ENCODE measurements around the gene LRIT2. TPM values are rescaled to one million over a fixed set of nuclear protein-coding genes. Genes with fewer than 3 reads are reported as not detected.

Gene LRIT2
- total and polyA plus RNA-seq, 4 donors = not detected

DNA sequence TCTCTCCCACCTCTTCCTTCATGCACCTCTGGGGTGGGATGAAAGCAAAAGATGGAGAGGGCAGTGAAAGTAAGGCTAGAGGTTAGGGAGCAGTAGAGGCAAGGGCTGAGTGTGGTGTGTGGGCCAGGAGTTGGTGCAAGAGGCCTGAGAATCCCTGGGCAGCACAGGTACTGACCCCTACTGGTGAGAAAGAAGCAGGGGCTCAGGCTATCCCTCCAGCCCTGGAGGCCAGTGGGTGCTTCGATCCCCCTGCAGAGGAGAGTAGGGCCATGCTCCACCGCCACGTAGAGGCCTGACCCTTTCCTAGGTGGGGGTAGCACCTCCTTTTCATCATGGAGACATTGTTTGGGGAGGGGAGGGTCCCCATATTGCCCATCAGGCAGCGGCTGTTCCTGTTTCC is 21.2 kb downstream of the LRIT2 start:
- TF ChIP-seq, protein P1, sequence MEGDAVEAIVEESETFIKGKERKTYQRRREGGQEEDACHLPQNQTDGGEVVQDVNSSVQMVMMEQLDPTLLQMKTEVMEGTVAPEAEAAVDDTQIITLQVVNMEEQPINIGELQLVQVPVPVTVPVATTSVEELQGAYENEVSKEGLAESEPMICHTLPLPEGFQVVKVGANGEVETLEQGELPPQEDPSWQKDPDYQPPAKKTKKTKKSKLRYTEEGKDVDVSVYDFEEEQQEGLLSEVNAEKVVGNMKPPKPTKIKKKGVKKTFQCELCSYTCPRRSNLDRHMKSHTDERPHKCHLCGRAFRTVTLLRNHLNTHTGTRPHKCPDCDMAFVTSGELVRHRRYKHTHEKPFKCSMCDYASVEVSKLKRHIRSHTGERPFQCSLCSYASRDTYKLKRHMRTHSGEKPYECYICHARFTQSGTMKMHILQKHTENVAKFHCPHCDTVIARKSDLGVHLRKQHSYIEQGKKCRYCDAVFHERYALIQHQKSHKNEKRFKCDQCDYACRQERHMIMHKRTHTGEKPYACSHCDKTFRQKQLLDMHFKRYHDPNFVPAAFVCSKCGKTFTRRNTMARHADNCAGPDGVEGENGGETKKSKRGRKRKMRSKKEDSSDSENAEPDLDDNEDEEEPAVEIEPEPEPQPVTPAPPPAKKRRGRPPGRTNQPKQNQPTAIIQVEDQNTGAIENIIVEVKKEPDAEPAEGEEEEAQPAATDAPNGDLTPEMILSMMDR (IDR thresholded peaks at IDR 0.05; ENCODE audit: control extremely low read depth, extremely low read depth) = no peak
- H3K9me3 ChIP-seq (ENCODE audit: control insufficient read depth in 4 of 4, insufficient read depth in 3 of 4, low read length in 3 of 4) = peaks cover 0 to 2% (median 0%) of the 10 kb centered on the region in 4 donors
- ATAC-seq (ENCODE audit: insufficient read depth, low FRiP score) (no peak), DNase-seq (no peak)
- H3K27ac ChIP-seq (ENCODE audit: low read depth in 1 of 2, low read length in 1 of 2) = no peak overlapping the region
- 83 to 94% methylated on average over 4 of the region's 4 CpGs for WGBS, 2 donors
- H3K4me3 ChIP-seq = no peak overlapping the region
- no peaks in the 10 kb centered on the region for H3K36me3 ChIP-seq (ENCODE audit: control insufficient read depth in 4 of 4, insufficient read depth in 4 of 4, low read length in 4 of 4)
- H3K27me3 ChIP-seq (ENCODE audit: control insufficient read depth in 3 of 3, insufficient read depth in 3 of 3, low read length in 2 of 3) = peaks cover 0 to 6% (median 0%) of the 10 kb centered on the region in 3 donors
- no peaks in the 10 kb centered on the region for H3K4me1 ChIP-seq (ENCODE audit: control insufficient read depth in 5 of 5, insufficient read depth in 5 of 5, low read length in 5 of 5)
- H3K9ac ChIP-seq (ENCODE audit: insufficient read depth in 1 of 2, low read length in 2 of 2) = no peak overlapping the region

DNA sequence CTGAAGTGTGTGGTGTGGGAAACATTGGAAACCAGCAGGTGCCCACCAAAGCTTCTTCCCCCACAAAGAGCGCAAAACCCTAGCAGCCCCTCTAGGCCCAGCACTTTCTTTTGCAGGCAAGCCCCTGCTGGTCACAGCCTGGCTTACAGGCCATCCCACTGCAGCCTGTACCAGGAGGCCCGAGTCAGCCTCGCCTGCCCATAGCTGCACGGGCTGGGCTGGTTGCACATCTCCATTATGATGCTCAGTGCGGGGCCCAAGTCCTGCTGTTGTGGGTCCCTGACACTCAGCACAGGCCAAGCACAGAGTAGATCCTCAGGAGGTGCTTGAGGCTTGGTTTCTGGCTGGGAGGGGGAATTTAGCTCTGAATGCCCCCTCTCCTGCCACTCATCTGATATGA is 23.0 kb downstream of the LRIT2 start:
- Histone ChIP-seq H3K4me3 (no peak overlapping the region), H3K9me3 (ENCODE audit: control insufficient read depth in 4 of 4, insufficient read depth in 3 of 4, low read length in 3 of 4) (no peaks in the 10 kb centered on the region), H3K9ac (ENCODE audit: insufficient read depth in 1 of 2, low read length in 2 of 2) (no peak overlapping the region), H3K27me3 (ENCODE audit: control insufficient read depth in 3 of 3, insufficient read depth in 3 of 3, low read length in 2 of 3) (peaks cover 0 to 10% (median 0%) of the 10 kb centered on the region in 3 donors), H3K36me3 (ENCODE audit: control insufficient read depth in 4 of 4, insufficient read depth in 4 of 4, low read length in 4 of 4) (no peaks in the 10 kb centered on the region), H3K4me1 (ENCODE audit: control insufficient read depth in 5 of 5, insufficient read depth in 5 of 5, low read length in 5 of 5) (no peaks in the 10 kb centered on the region), H3K27ac (ENCODE audit: low read depth in 1 of 2, low read length in 1 of 2) (no peak overlapping the region)
- TF ChIP-seq, protein P1 (IDR thresholded peaks at IDR 0.05; ENCODE audit: control extremely low read depth, extremely low read depth) = no peak
- no peak for ATAC-seq (ENCODE audit: insufficient read depth, low FRiP score)
- 82 to 84% methylated on average over 5 of the region's 5 CpGs for WGBS, 2 donors
- peak in 1 of 3 donors; percentile 4 for DNase-seq

DNA sequence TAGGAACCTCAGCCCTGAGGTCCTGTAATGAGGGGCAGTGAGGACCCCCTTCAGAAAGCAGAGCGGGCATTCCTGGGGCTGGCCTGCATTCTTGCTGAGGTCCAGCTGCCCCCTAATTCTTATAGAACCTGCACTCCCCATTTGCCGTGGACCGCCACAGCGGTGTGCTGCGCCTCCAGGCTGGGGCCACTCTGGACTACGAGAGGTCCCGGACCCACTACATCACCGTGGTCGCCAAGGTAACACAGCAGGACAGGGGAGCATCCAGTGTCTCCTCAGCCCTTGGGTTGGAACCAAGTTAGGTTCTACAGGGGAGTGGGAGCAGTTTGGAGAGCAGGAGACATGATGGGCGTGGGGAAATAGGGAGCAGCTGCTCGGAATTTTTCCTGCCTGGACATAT is 23.7 kb downstream of the LRIT2 start:
- DNase-seq (no peak), ATAC-seq (ENCODE audit: insufficient read depth, low FRiP score) (no peak)
- Histone ChIP-seq H3K27me3 (ENCODE audit: control insufficient read depth in 3 of 3, insufficient read depth in 3 of 3, low read length in 2 of 3) (peaks cover 0 to 15% (median 0%) of the 10 kb centered on the region in 3 donors), H3K36me3 (ENCODE audit: control insufficient read depth in 4 of 4, insufficient read depth in 4 of 4, low read length in 4 of 4) (no peaks in the 10 kb centered on the region), H3K9me3 (ENCODE audit: control insufficient read depth in 4 of 4, insufficient read depth in 3 of 4, low read length in 3 of 4) (no peaks in the 10 kb centered on the region), H3K4me1 (ENCODE audit: control insufficient read depth in 5 of 5, insufficient read depth in 5 of 5, low read length in 5 of 5) (no peaks in the 10 kb centered on the region), H3K4me3 (no peak overlapping the region), H3K9ac (ENCODE audit: insufficient read depth in 1 of 2, low read length in 2 of 2) (no peak overlapping the region), H3K27ac (ENCODE audit: low read depth in 1 of 2, low read length in 1 of 2) (no peak overlapping the region)
- 88 to 93% methylated on average over 11 of the region's 11 CpGs for WGBS, 2 donors
- TF ChIP-seq, protein P1 (IDR thresholded peaks at IDR 0.05; ENCODE audit: control extremely low read depth, extremely low read depth) = no peak

DNA sequence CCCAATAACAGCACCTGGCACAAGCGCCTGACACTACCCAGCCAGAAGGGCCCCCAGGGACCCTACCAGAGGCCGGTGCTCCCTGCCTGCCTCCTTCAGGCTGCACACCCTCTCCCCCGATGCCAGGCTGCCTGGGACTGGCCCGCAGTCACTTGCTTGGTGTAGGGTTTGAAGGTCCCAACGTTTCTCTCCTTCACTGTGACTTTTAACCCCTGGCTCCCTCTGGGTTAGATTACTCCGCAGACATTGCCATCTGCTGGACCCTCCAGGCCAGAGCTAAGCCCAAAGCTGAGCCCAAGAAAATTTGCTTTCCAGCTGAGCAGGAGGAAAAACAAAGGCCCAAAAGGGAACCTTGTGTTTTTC is 24.1 kb downstream of the LRIT2 start:
- DNase-seq (peak in 1 of 3 donors; percentile 7), ATAC-seq (ENCODE audit: insufficient read depth, low FRiP score) (no peak)
- no peaks in the 10 kb centered on the region for H3K9me3 ChIP-seq (ENCODE audit: control insufficient read depth in 4 of 4, insufficient read depth in 3 of 4, low read length in 3 of 4)
- peaks cover 0 to 19% (median 1%) of the 10 kb centered on the region in 3 donors for H3K27me3 ChIP-seq (ENCODE audit: control insufficient read depth in 3 of 3, insufficient read depth in 3 of 3, low read length in 2 of 3)
- H3K4me3 ChIP-seq = no peak overlapping the region
- no peak overlapping the region for H3K27ac ChIP-seq (ENCODE audit: low read depth in 1 of 2, low read length in 1 of 2)
- 57 to 68% methylated on average over 6 of the region's 6 CpGs for WGBS, 2 donors
- TF ChIP-seq, protein P1 (IDR thresholded peaks at IDR 0.05; ENCODE audit: control extremely low read depth, extremely low read depth) = no peak
- H3K4me1 ChIP-seq (ENCODE audit: control insufficient read depth in 5 of 5, insufficient read depth in 5 of 5, low read length in 5 of 5) = no peaks in the 10 kb centered on the region
- H3K36me3 ChIP-seq (ENCODE audit: control insufficient read depth in 4 of 4, insufficient read depth in 4 of 4, low read length in 4 of 4) = no peaks in the 10 kb centered on the region
- no peak overlapping the region for H3K9ac ChIP-seq (ENCODE audit: insufficient read depth in 1 of 2, low read length in 2 of 2)

Data from lung (tissue), 12 donors.